GM12878 (cell line): ENCODE results near the gene HUWE1.

ENCODE experiments used
- CTCF ChIP-seq, 3 experiments: IDR thresholded peaks in 2 of 3; conservative IDR thresholded peaks in 1 of 3; 2 replicates each; pipeline ENCODE4 v1.5.1; 2011; ENCODE audit warnings: low read depth in 3 of 3, low read length in 3 of 3, mild to moderate bottlenecking in 3 of 3, control low read depth in 2 of 3, moderate library complexity in 2 of 3, inconsistent platforms in 1 of 3, mixed read lengths in 1 of 3; ENCODE audit not compliant: control insufficient read depth in 2 of 3, insufficient read depth in 1 of 3; ENCODE audit errors: extremely low read depth in 1 of 3
- EZH2 ChIP-seq: IDR thresholded peaks from 2 replicates; pipeline ENCODE4 v1.6.1; 2012; ENCODE audit warnings: low read depth, mild to moderate bottlenecking, control low read depth, inconsistent platforms, low read length, borderline replicate concordance; ENCODE audit not compliant: control insufficient read depth
- POLR2A ChIP-seq: IDR thresholded peaks from 2 replicates; pipeline ENCODE4 v1.6.1; 2011; ENCODE audit warnings: low read depth, mild to moderate bottlenecking, low read length
- TCF12 ChIP-seq: IDR thresholded peaks from 2 replicates; pipeline ENCODE4 v1.6.1; 2011; ENCODE audit warnings: low read depth, mild to moderate bottlenecking, low read length

DNA sequence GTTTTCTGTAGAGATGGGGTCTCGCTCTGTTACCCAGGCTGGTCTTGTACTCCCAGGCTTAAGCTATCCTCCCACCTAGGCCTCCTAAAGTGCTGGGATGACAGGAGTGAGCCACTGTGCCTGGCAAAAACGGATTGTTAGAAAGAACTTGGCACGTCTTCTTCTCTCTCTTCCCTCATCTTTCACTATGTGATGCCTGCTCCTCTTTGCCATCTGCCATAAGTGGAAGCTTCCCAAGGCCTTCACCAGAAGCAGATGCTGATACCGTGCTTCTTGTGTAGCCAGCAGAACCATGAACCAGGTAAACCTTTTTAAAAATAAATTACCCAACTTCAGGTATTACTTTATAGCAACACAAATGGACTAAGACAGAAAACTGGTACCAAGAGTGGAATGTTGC lies 36.9 kb upstream of the HUWE1 start:
- TF ChIP-seq CTCF (IDR thresholded peaks at IDR 0.05 in 2 of 3, conservative IDR thresholded peaks at IDR 0.05 in 1 of 3; ENCODE audit: control insufficient read depth in 2 of 3, extremely low read depth in 1 of 3, insufficient read depth in 1 of 3, low read depth in 3 of 3, low read length in 3 of 3) (no peak), POLR2A (no peak), TCF12 (no peak), EZH2 (no peak)
